ENCODE measurements around the gene ASXL3. TPM values are rescaled to one million over a fixed set of nuclear protein-coding genes. Genes with fewer than 3 reads are reported as not detected.

Gene ASXL3
- total and polyA plus RNA-seq, 9 of the 15 experiments (the other 6 are each of a cell fraction or from before 2014, with no cell fraction given): not detected

GRCh38 chr18:33720133-33720532, 142.1 kb downstream of the ASXL3 start (continued):
- no peak for TF ChIP-seq ZNF584 (CRISPR knock-in tag; IDR thresholded peaks at IDR 0.05; ENCODE audit: low read depth)
- no peak for TF ChIP-seq ZNF707 (CRISPR knock-in tag; conservative IDR thresholded peaks at IDR 0.05)
- TF ChIP-seq KLF1 (tag; IDR thresholded peaks at IDR 0.05): no peak
- TF ChIP-seq MAFF (IDR thresholded peaks at IDR 0.05; ENCODE audit: low read length): no peak
- TF ChIP-seq RHOXF2B (CRISPR knock-in tag; conservative IDR thresholded peaks at IDR 0.05): no peak
- TF ChIP-seq TRIM24 (IDR thresholded peaks at IDR 0.05): no peak

- WGBS (ENCODE audit: insufficient coverage, low coverage, missing lambda C conversion rate): 0% methylated on average over 4 of the region's 4 CpGs
- CTCF ChIA-PET (ENCODE audit: low intra/inter-chr PET ratio): no interaction called here
- Histone ChIP-seq H3K27me3 (ENCODE audit: control insufficient read depth in 2 of 2, insufficient read depth in 2 of 2, low read length in 2 of 2) (no peaks in the 10 kb centered on the region), H3K4me1 (replicated peaks in 1 of 2; ENCODE audit: control insufficient read depth in 2 of 2, insufficient read depth in 2 of 2, low read length in 2 of 2) (no peaks in the 10 kb centered on the region), H3K27ac (ENCODE audit: extremely low read depth, low read depth, low read length) (no peak overlapping the region), H3K4me3 (no peak overlapping the region), H3K9ac (ENCODE audit: insufficient read depth in 1 of 2, low read depth in 2 of 2, low read length in 2 of 2) (no peak overlapping the region), H3K4me2 (ENCODE audit: insufficient read depth, low read length) (no peak overlapping the region), H3K9me3 (replicated peaks; ENCODE audit: control insufficient read depth, insufficient read depth, low read depth, low read length) (no peaks in the 10 kb centered on the region; the same call in 1 of the 2 replicates), H4K20me1 (replicated peaks; ENCODE audit: control insufficient read depth, insufficient read depth, low read length) (no peaks in the 10 kb centered on the region), H3K36me3 (ENCODE audit: control insufficient read depth, insufficient read depth, low read length) (no peaks in the 10 kb centered on the region), H3K79me2 (ENCODE audit: control insufficient read depth, insufficient read depth, low read length) (no peaks in the 10 kb centered on the region), H2AFZ (ENCODE audit: low read depth, low read length) (no peak overlapping the region), H3K9me1 (ENCODE audit: control insufficient read depth, insufficient read depth, low read length) (no peaks in the 10 kb centered on the region)
- TF ChIP-seq PURB (CRISPR knock-in tag; IDR thresholded peaks at IDR 0.05; ENCODE audit: low read depth) (no peak), KLF10 (CRISPR knock-in tag; IDR thresholded peaks at IDR 0.05) (no peak), HNRNPL (IDR thresholded peaks at IDR 0.05; ENCODE audit: low read depth, low read length) (no peak), PHTF2 (CRISPR knock-in tag; IDR thresholded peaks at IDR 0.05) (no peak), ELF1 (tag; IDR thresholded peaks at IDR 0.05) (no peak), NR2F6 (CRISPR knock-in tag; IDR thresholded peaks at IDR 0.05) (no peak), FOXK2 (conservative IDR thresholded peaks at IDR 0.05 in 1 of 2, IDR thresholded peaks at IDR 0.05 in 1 of 2; ENCODE audit: low read depth in 2 of 2) (no peak), POLR2B (IDR thresholded peaks at IDR 0.05; ENCODE audit: low read depth, partially characterized antibody) (no peak), SMAD2 (IDR thresholded peaks at IDR 0.05; ENCODE audit: low read depth, low read length) (no peak)
- BruUV-seq (replicated peaks): no TSS peak
- FAIRE-seq: no peak
- intact Hi-C loops (cut with micrococcal nuclease) (no loop called here), in situ Hi-C loops (cut with MboI) (no loop called here)
- DNase-seq (ENCODE audit: extremely low read depth in 1 of 4, low spot score in 3 of 4): no peak
- POLR2A ChIA-PET: interaction anchor here (0.6 kb wide), 1 partner anchor 243 kb away, joined by 4 read pairs; no protein-coding TSS in a partner anchor
- ATAC-seq: no peak
Measured at GRCh38 chr18:33729556-33729955, 151.5 kb downstream of the ASXL3 start.

Measured in K562 (cell line).